GM21447 (cell line): ENCODE results near the gene VAPB.
"Not testable (repeated sequence)": the region's sequence is repeated elsewhere in the genome, so short reads cannot be mapped to it uniquely, and the experiment has no call there.

ENCODE experiments used
- ATAC-seq: cut with Tn5 transposase; IDR thresholded peaks from one replicate; pipeline ENCODE4 v1.9.1; 2021; ENCODE audit not compliant: unreplicated experiment

Gene VAPB

DNA sequence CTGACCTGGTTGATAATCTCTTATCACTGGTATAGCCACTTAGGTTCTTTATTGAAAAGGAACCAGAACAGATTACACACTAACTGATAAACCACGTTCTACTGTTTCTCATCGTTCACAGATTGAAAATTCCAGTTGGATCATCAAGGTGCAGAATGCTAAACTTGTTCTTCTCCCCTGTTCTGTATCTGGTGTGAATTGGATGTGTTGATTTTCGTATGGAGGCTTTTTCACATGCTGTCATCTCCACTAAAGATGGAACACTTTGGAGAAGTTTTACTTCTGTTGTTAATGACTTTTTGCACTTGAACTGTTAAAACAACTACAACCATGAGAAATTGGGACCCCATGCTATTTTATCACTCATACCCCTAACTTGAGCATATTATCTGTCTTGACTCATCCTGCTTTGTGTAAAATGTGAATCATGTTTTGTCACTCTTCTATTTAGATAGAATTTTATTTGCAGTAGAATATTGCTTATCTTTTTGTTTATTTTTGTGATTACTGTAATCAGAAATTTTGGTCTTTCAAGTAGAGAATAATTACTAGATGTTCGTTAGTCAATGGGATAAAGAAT lies 17.5 kb downstream of the VAPB start:
- ATAC-seq = no peak

DNA sequence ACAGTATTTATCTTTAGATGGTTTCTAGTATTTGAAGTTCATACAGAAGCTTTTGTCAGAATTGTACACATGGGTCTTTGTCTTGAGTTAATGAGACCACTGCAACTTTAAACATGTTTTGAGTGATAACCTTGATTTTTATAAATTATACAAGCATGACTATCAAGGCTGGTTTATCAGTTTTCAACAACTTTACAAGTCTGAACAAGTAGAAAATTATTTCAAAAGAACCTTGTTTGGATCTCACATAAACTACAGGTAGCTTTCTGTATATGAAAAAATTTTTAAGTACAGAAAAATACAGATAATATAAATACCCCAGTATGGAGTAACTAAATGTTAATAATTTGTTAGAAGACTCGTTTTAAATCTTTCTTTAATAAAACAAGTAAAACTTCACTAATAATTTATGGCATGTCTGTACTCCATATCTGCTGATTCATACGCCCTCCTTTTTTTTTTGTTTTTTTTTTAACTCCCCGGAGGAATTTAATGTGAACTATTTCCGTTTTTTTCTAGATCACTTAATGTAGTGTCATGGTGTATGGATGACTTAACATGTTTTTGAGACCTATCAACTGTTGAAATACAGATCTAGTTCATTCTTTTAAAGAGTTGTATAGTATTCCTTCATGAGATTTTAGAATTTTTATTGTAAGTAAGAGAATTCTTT lies 18.3 kb downstream of the VAPB start:
- no peak for ATAC-seq

DNA sequence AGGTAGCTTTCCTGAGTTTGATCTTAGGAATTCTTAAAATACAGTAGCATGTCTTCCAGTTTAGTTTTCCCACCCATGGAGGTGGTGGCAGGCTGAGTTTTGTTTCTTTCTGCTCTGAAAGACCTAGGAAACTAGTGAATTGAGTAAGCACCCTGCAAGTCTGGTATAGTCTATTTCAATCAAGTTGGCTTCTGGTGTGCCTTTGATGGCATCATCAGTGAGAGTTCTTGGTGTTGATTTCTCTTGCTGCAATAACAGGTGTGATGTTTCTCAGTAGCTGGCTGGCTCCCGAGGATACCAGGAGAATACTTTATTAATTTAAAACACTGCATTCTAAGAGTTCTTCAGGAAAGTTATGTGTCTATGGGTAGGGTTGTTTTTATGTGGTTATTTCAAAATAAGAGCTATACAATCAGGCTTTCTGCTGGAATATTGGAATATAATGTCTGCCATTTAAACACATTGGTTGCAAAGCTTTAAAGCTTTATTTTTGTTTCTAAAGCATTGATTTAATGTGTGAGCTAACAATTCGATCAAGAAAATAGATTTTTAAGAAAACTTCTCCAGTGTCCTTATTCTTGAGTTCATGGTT lies 19.0 kb downstream of the VAPB start:
- peak; percentile 60 for ATAC-seq

DNA sequence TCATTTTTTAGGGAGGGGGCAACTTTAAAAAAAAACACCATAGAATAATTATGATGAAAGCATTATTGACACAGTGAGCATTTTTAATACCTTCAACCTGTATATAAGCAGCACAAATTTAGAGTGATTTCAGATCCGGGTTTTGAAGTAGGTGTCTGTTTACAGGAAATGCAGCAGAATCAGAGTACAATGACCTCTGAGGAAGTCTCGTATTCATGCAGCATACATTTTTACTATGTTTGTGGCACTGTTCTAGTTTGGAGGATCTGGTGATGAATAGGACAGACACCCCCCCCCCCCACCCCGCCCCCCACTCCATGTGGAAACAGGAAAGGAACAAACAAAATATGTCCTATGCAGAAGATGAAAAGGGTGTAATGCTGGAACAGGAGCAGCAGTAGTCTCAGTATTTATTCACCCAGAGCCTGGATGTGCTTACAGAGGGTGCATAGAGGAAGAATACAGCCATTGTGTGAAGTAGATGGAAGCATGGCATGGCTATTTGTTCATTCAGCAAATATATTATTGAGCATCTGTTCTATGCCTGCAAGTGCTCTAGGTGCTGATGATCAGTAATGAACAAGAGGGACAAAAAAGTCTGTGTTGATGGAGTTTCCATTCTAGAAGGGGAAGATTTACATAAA lies 19.7 kb downstream of the VAPB start:
- no peak for ATAC-seq

DNA sequence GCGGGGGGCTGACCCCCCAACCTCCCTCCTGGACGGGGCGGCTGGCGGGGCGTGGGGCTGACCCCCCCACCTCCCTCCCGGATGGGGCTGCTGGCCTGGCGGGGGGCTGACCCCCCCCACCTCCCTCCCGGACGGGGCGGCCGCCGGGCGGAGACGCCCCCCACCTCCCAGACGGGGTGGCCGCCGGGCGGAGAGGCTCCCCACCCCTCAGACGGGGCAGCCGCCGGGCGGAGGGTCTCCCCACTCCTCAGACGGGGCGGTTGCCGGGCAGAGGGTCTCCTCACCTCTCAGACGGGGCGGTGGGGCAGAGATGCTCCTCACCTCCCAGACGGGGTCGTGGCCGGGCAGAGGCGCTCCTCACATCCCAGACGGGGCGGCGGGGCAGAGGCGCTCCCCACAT lies 25.2 kb downstream of the VAPB start:
- ATAC-seq = not testable (repeated sequence)

DNA sequence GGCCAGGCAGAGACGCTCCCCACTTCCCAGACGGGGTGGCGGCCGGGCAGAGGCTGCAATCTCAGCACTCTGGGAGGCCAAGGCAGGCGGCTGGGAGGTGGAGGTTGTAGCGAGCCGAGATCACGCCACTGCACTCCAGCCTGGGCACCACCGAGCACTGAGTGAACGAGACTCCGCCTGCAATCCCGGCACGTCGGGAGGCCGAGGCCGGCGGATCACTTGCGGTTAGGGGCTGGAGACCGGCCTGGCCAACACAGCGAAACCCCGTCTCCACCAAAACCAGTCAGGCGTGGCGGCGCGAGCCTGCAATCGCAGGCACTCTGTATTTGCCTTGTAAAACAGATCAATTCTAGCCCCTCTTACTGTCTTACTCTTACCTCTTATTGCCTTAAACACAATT lies 25.8 kb downstream of the VAPB start:
- not testable (repeated sequence) for ATAC-seq

DNA sequence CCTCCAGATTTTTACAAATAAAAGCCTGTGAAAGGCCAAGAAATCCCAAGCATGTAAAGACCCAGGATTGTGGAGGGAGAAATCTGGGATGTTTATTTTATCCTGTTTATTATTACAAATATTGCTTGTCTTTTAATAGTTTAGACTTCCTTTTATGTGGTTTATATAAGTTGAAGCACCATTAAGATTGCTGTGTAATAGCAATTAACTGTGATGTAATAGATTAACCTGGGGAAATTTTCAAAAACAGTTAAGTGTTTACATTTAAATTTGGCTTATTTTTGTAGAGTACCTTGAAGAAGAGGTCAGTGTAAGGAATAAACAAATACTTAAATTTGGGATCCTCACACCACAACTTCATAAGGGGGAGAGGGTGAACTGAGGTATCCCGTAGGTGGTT lies 27.0 kb downstream of the VAPB start:
- no peak for ATAC-seq

DNA sequence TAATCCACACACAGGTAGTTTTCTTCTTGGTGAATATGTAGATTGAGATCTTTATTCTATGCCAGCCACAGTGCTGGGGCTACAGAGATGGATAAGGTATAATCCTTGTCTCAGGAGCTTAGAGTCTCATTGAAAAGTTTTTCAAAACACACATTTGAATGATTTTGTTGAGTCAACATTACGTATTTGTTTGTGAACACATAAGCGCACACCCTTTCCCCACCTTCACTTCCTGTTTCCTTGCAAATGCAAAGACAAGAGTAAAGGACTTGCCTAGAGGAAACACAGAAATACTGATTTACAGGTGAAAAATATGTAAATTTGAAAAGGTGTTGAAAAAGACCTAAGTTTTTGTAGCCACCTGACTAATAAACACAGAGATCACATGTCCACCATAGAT lies 27.8 kb downstream of the VAPB start:
- no peak for ATAC-seq

DNA sequence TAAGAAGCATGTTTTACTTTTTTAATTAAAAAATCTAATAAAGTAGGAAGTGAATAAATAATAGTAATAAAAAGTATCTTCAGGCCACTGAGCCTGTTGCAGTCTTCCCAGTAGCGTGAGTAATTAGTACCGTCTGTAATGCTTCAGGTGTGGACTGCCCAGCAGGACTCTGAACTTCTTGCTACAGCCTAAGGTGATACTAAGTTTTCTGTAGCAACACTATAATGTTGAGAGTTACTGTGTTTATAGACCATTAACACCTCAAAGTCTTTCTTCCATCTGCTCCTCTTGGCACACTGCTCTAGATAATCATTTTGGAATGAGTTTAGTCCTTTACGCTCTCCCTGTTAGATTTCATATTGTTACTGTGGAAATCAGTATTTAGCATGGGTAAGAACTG lies 28.4 kb downstream of the VAPB start:
- no peak for ATAC-seq

DNA sequence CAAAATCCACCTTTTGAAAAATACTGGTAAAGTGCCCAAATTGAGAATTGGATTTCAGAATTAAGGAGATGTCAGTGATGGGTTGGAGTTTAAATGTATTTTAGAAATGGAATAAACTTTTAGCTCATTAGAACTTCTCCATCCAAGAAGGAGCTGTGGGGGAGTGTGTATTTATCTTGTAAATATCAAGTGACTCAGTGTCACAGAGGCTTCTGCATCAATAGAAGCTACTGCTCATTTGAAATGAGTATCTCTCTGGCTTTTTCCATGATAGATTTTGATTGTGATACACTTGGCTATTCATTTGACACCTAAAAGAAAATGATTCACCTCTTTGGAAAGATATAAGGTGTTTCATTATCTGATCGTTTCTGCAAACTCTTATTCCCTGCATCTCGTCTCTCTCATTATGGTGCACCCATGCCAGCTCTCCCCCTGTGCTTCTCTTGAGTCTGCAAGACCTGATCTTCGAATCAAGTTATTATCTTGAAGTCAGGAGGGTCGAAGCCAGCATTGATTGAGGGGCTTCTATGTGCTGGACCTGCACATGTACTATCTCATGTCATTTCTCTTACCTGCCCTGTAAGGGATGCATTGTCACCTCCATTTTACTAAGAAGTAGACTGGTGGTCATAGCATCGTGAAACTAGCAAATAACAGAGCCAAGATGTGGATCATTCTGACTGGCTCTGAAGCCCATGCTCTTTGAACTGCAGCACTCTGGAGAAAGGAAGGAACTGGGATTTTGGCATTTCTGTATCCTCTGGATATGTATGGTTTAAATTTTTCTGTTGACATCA lies 30.1 kb downstream of the VAPB start:
- no peak for ATAC-seq

DNA sequence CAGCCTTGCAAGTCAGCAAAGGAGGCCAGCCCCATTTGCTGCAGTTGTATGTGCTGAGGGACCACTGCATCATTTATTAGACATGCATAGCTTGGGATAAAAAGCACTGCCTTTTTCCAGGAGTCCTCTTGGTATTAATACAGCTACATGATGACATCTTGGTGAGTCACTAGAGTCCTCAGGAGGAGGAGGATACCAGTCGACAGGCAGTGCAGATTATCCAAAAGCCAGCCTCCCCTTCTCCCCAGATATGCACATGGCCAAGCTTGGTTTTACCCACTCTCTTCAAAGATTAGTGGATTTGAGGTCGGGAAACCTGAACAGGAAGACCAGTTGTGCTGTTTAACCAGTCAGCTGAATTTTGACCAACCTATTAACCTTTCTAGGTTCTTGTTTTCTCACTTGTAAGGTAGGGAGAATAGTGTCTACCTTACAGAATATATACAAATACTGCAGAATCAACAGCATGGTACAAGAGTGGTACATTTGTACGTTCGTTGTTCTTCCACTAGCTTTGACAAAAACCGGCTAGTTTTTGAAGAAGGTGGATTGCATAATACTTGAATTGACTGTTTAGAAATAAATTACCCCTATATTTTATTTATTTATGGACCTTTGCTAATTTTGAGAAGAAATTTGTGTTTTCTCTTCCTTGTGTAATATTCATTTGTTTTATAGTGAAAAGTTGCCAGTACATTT lies 31.9 kb downstream of the VAPB start:
- ATAC-seq = no peak

DNA sequence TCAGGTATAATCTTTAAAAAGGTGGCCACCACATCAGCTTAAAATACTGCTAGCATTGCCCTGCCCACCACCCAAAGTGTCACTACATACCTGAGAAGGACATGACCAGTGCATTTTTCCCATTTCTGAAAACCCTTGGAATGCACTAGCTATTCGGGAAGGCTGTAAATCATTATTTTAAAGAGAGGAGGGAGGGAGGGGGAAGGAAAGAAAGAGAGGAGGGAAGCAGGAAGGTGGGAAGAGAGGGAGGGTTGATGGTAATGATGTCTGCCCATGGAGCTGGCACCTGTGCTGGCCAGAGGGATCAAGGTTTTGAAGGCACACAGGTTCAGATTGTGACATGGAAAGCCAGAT lies 32.4 kb downstream of the VAPB start:
- no peak for ATAC-seq

DNA sequence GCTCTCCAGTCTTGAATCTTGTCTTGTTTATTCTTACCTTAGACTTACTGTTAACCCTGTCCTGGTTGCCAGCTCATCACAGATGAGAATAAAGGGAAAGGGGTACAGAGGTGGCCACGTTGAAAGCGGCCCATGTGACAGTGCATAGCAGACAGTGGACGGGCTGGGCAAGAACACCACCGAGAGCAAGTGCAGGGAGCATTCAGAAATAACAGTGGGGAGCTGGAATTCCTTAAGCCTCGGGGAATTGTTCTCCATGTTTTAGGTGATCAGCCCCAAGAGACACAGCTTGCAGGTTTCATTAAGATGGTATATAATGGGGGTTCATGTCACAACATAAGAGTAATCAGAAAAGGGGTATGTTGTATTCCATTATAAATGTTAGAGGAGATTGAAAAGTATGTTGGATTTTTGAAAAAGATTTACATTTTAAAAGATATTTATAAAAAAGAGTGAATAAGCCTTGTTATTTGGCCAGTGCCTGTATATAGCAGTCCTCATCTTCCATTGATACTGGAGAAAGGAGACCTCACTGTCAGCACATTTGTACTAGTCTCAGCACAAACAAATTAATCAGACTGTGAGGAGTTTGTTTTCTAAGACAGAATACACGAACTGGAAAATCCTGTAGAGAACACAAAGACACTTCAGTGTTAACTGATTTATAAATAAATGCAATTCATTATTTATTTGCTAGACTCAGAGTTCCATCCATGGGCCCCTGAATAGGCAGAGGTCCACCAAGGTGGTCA lies 35.4 kb downstream of the VAPB start:
- ATAC-seq = no peak

DNA sequence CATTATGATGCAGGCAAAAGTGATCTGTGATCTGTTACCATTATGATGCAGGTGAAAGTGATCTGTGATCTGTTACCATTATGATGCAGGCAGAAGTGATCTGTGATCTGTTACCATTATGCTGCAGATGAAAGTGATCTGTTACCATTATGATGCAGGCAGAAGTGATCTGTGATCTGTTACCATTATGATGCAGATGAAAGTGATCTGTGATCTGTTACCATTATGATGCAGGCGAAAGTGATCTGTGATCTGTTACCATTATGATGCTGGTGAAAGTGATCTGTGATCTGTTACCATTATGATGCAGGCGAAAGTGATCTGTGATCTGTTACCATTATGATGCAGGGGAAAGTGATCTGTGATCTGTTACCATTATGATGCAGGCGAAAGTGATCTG lies 38.5 kb downstream of the VAPB start:
- ATAC-seq = not testable (repeated sequence)

DNA sequence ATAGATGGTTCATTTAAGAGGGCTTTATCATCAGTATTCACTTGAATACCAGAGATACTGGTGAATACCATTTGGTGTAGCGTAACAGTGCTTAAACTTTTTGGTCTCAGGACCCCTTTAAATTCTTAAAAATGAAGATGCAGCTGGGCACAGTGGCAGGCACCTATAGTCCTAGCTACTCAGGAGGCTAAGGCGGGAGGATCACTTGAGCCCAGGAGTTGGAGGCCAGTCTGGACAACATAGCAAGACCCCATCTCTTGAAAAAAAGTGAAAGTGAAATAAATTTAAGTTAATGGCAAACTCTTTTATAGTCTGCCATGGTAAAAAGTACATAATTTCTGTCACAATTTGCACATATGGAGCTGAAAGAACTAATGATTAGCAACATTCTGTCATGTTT lies 39.3 kb downstream of the VAPB start:
- no peak for ATAC-seq

DNA sequence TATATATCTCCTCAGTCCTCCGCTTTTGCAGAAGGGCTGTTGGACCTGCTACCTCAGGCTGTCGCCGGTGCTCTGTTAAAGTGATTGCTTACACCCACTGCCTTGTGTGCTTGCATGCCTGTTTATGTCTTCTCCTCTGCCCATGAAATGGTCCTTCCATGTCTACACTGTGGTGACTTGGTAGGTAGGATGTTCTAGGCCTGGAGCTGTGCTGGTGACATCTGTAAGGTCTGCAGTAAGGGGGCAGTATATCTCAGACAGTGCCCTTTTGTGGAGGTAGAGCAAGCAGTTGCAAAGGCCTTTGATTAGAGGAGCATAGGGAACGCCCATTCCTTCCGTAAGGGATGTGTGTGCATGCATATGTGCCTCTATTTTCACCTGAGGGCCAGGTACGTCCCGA lies 40.3 kb downstream of the VAPB start:
- no peak for ATAC-seq

DNA sequence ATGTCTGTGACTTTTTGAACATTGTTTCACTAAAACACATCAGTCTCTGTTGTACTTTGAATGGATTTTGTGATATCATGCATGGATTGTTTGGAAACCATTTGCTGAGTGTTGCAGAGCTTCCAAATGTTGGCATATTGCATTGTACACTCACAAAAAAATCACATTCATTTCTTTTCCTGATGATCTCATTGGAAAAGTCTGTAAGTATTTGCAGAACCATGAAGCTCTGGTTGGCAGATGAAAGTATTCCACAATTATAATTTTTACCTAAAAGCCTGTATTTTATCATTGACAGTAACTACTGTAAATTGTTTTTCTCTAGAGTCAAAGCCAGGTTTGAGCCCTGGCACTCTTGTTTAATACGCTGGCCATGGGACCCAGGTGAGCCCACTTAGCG lies 42.1 kb downstream of the VAPB start:
- no peak for ATAC-seq

DNA sequence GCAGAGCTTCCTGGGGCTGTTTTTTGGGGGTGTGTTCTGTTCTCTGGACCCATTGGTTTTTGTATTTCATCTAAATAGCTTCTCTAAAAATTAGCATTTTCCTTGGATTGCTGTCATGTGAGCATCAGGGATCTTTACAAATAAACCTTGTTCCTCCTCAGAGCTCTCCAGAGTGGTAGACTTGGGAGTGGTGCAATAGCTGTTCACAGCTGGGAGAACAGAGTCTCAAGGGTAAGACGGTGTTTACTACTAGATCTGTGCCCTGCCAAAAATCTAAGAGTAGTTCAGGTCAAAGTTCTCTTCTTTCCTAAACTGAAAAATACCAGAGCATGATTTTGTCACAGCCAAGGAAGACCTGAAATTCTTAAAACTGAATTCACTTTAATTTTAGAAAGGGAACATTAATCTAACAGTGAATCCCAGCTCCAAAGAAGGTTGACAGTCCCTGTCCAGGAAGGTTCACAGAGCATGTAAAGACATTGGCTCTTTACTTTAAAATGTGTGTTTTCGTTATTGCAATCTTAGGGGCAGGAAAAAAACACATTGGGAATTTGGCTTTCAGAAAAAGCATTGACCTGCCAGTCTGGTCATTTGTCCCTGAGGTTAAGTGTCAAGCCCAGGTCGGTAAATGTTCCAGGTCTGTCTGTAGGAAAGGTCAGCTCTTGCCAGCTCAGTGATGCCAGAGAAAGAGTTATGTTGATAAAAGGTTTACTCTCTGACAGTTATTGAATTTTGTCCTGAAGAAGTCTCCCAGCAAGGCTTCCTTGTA lies 43.3 kb downstream of the VAPB start:
- no peak for ATAC-seq

DNA sequence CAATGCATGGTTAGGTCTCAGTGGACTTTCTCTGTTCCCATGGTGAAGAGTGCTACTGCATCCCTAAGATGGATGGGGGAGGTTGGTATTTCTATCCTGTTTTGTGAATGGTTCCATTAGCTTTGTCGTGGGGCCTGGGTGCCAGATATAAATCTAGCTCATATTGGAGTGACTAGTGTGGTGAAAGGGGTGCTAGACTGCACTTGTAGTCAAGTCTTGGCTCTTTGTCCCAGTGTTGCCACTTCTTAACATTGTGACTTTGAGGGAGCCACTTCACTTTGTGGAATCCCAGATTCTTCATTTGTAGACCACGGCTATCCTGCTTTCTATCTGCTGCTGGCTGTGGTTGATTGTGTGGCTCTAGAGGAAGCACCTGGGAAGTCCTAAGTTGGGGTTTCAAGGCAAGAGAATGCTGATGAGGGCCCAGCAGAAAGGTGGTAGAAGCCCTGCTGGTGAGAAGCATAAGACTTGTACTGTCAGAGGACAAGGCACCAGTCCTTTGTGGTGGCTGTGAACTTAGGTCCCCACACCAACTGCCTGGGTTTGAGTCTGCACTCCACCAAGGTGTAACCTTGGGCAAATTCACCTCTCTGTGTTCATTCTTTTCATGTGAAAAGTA lies 44.1 kb downstream of the VAPB start:
- ATAC-seq = no peak
